A204.1 (cell line): ENCODE results near the gene DKK1.

Experiments used
- FAIRE-seq: peaks from 2 replicates; lab custom pipeline; 2012; peaks lifted over from hg19 to GRCh38; lab: Jason Lieb, UNC

DKK1 gene

GRCh38 chr10:52313933-52314821 is at the start of gene DKK1:
DKK1 (plus strand) TSS chr10:52314281; CDS start chr10:52314435, 154 bp downstream.
- no peak for FAIRE-seq

- FAIRE-seq = no peak
Measured at GRCh38 chr10:52265131-52265926, 48.8 kb upstream of the DKK1 start.

GRCh38 chr10:52266858-52267257 is 47.2 kb upstream of the DKK1 start:
- FAIRE-seq = no peak

- no peak for FAIRE-seq
Measured at GRCh38 chr10:52268790-52269189, 45.3 kb upstream of the DKK1 start.

- no peak for FAIRE-seq
Measured at GRCh38 chr10:52269233-52269632, 44.8 kb upstream of the DKK1 start.

GRCh38 chr10:52276163-52276562 is 37.9 kb upstream of the DKK1 start:
- FAIRE-seq = no peak

GRCh38 chr10:52276986-52277385 is 37.1 kb upstream of the DKK1 start:
- no peak for FAIRE-seq

GRCh38 chr10:52279546-52279945 is 34.5 kb upstream of the DKK1 start:
- FAIRE-seq = no peak

- FAIRE-seq = no peak
Measured at GRCh38 chr10:52280051-52280450, 34.0 kb upstream of the DKK1 start.

GRCh38 chr10:52283174-52283573 is 30.9 kb upstream of the DKK1 start:
- FAIRE-seq = no peak

- no peak for FAIRE-seq
Measured at GRCh38 chr10:52284416-52285013, 29.6 kb upstream of the DKK1 start.

GRCh38 chr10:52287866-52288265 is 26.2 kb upstream of the DKK1 start:
- no peak for FAIRE-seq

- FAIRE-seq = no peak
Measured at GRCh38 chr10:52297747-52298146, 16.3 kb upstream of the DKK1 start.

- no peak for FAIRE-seq
Measured at GRCh38 chr10:52300599-52301277, 13.3 kb upstream of the DKK1 start.

- FAIRE-seq = no peak
Measured at GRCh38 chr10:52308251-52309031, 5.6 kb upstream of the DKK1 start.

- FAIRE-seq = no peak
Measured at GRCh38 chr10:52312942-52313255, 1.2 kb upstream of the DKK1 start.

- no peak for FAIRE-seq
Measured at GRCh38 chr10:52313256-52313932, 687 bp upstream of the DKK1 start.

GRCh38 chr10:52314822-52315552 is 906 bp downstream of the DKK1 start:
- FAIRE-seq = no peak

- FAIRE-seq = no peak
Measured at GRCh38 chr10:52316001-52316400, 1.9 kb downstream of the DKK1 start.

- no peak for FAIRE-seq
Measured at GRCh38 chr10:52316500-52316899, 2.4 kb downstream of the DKK1 start.
